Measurements from ENCODE around the gene BUD23.
A peak's percentile ranks its signal among the peaks of the same experiment; 100 is the strongest.
"Not testable (repeated sequence)": the region's sequence is repeated elsewhere in the genome, so short reads cannot be mapped to it uniquely, and the experiment has no call there.

The BUD23 gene

DNA sequence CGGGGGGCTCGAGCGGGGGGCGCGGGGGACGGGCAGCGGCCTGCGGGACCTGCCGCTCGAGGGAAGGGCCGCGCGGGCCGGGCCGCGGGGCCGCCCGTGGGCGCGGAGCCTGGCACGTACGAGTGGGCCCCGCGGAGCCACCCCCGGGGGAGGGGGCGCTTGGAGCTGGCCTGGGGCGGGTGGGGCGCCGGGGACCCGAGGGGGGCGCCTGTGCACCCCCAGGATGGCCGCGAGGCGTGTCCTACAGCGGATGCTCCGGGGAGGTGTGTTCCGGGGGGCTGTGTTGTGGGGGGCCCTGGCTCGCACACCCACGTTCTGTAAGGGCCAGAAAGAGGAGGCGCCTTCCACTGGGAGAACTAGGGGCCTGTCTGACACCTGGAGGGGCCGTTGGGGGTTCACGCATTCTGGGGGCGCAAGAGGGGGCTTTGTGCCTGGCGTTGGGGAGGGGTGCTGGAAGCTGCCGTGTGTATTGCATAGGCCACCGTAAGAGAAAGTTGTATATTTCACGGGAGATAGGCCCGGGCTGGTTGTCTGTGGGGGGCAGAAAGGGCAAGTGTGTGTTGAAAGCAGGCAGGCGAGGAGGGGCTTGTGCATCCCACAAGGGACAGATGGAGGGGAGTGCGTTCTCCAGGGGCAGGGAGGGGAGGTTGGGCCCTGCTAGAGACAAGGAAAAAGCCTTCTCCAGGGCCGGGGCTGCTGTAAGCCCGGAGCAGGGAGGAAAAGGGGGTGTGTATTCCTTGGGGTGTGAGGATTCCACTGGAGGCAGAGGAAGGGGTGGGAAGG lies 15.1 kb upstream of the BUD23 start:
- DNase-seq, result no peak

DNA sequence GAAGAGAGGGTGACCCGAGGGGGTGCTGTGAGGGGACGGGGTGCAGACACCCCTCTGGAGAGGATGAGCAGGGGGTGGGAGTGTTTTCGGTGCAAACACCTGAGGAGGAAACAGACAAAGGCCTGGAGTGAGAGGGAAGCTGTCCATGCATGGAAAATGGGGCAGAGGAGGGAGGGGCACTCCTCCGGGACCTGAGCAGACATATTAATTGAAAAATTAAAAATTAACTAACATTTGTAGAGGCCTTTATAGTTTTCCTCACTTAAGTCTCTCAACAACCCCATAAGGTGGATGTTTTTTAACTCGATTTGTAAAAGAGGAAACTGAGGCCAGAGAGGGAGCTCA lies 14.5 kb upstream of the BUD23 start:
- no peak for DNase-seq

DNA sequence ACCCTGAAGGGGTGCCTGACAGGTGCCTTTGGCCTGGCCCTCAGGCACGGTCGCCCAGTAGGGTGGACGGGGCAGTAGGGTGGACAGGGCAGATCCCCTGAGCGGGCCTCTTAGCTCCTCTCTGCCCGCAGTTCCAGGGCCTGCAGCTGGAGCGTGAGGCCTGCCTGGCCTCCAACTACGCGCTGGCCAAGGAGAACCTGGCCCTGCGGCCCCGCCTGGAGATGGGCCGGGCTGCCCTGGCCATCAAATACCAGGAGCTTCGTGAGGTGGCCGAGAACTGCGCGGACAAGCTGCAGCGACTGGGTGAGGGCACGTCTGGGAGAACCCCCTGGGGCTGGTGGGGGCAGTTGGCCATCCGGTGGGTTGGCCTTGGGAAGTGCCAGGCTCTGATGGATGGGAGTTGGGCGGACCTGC lies 14.1 kb upstream of the BUD23 start:
- no peak for DNase-seq

DNA sequence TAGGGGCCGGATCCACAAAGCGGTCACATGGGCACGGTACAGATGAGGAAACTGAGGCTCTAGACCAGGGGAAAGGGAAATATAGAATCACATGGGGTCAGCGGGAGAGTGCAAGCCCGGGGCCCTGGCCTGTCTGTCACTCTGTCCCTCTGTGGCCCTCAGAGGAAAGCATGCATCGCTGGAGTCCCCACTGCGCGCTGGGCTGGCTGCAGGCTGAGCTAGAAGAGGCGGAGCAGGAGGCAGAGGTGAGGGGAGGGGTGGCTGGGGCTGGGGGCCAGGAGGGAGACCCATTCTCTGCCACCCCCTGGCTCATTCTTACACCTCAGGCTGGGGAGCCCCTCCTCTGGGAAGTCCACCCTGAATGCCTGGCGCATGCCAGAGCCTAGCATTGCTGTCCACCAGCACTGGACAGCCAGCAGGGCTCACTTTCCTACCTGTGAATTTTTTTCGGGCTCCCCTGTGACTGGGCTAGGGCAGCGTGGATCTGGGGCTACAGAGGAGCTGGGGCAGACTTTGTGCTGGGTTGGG lies 13.5 kb upstream of the BUD23 start:
- DNase-seq, result no peak

DNA sequence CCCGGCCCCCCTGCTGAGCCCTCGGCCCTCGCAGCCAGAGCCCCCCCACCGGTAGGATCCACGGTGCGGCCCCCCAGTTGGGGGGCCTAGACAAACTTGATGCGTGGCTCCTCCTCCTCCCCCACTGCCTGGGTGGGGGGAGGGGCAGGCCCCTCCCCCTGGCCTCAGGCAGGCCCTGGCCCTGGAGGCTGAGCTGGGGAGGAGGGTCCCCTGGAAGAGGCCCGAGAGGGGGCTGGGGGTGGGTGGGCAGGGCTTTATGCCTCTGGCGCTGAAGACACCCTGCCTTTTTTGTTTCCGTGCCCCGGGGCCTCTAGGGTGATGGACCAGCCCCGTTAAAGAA lies 12.1 kb upstream of the BUD23 start:
- no peak for DNase-seq

DNA sequence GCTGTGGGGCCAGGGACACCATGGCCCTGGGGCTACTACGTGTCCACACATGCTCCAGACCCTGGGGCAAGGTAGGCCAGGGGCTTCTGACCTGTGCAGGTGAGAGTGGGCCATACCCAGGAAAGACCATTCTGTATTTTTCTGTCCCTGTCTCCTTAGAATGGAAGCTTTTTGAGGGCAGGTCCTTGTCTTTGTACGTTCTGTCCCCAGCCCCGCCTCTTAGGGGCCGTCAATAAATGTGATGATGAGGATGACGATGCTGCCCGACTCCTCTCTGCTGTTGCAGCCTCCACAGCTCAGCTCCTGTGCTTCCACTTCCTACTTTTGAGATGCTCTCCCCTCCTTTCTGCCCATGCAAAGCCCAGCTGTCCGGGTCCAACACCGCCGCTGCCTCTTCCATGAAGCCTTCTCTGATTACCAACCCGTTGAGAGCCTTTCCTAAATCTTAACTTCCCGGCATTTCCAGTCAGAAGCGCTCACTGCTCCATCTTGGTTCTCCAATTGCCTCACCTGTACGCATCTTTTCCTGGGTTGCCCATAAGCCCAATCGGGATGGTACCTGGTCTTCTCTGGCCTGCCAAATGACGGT lies 11.4 kb upstream of the BUD23 start:
- no peak for DNase-seq

DNA sequence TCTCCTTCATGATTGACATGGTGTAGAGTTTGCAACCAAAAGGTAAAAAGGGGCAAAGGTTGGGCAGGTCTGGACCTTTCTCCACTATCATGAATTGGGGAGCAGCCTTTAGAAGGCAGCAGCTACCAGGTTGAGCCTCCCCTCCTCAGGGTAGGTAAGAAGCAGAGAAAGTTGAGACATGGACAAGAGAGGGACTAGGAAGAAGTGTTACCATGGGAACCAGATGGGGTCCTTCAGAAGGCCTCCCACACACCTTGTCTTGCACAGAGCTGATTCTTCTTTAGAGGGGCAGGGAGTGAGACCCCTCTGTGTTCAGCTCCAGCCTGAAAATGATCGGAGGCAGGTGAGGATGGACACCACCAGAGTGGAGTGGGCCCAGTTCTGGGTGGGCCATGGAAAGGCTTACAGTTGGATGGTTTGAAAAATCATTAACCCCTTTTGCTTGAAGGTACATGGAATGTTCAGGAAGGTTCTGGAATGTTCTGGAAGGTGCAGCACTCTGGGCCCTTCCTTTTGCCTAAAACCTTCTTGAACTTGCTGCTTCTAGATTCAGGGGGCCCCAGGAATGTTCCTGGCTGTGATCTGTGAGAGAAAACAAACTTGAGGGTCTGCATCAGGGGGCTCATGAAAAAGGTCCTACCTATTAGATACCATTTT lies 8.8 kb upstream of the BUD23 start:
- no peak for DNase-seq

DNA sequence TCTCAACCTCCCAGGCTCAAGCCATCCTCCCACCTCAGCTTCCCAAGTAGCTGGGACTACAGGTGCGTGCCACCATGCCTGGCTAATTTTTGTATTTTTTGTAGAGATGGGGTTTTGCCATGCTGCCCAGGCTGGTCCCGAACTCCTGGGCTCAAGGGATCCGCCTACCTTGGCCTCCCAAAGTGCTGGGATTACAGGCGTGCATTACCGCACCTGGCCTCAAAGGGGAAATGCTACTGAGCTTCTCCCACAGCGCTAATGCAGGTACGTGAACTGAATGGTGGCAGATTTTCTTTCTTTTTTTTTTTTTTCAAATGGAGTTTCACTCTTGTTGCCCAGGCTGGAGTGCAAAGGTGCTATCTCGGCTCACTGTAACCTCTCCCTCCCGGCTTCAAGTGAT lies 7.3 kb upstream of the BUD23 start:
- DNase-seq, result not testable (repeated sequence)

DNA sequence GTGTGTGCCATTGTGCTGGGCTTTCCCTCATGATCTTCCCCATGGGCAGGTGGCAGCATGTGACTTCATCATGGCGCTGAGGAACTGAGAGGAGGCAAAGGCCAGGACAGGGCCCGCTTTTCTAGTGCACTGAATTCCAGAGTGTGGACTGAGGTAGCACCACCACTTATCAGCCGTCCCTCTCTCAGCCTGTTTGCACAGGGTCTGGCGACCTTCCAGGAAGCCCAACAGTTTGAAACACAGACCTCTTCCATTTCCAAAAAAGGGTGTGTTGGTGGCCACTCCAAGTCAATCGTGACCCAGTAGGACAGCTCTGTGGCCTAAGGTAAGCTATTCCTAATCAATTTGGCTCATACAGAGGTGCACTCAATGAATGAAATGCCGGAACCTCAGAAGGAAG lies 4.5 kb upstream of the BUD23 start:
- no peak for DNase-seq

DNA sequence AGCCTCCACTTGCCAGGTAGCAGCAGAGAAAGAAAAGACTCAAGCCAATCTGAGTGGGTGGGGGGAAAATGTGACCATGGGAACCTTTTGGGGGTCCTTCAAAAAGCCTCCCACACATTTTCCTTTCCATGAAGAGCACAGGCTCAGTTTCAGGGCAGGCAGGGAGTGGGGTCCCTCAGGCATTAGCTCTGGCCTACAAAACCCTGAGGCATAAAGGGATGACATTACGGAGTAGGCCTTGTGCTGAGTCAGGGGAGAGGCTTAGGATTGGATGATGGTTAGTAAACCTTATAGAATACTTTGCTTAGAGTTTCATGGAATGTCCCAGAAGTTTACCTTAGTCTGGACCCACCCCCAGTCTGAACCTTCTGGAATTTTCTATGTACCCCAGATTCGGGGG lies 3.7 kb upstream of the BUD23 start:
- DNase-seq, result no peak

DNA sequence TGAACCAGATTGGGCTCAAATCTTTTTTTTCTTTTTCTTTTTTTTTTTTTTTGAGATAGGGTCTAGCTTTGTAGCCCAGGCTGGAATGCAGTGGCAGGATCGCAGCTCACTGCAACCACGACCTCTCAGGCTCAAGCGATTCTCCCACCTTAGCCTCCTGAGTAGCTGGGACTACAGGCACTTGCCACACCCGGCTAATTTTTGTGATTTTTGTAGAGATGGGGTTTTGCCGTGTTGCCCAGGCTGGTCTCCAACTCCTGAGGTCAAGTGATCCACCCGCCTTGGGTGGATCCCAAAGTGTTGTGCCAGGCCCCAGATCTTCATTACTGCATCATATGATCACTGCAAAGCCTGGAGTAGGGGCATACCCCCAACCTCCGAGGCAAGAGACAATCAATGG lies 2.9 kb upstream of the BUD23 start:
- DNase-seq, result no peak

DNA sequence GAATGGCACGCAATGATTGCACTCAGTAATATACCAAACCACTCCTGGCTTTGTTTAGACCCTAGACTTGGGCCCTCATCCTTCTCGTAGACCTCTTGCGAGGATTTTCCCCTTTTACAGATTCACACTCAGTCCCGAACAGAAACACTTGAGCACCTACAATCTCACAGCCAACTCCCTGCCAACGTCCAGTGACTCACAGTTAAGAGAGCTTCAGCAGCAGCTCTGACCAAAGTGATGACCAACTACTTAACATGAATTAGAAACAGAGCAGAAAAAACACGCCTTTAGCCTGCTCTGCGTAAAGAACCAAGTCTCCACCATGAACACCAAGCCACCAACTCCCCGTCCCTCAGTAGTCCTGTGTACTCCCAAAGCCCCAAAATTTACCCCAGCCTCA lies 2.4 kb upstream of the BUD23 start:
- no peak for DNase-seq

DNA sequence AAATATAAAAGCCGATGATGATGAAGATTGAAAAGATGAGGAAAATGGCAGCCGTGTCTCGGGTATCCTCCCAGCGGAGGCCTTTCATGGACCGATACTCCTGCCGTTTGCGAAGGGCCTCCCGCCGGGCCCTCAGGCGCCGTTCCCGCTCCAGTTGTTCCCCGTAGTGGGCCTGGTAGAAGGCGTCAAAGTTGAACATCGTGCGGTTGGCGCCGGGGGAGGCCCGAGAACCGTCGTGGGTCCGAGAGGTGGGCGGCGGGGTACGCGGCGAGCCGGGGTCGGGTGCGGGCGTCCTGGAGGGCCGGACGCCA lies 697 bp upstream of the BUD23 start:
- DNase-seq, result peak; percentile 43

DNA sequence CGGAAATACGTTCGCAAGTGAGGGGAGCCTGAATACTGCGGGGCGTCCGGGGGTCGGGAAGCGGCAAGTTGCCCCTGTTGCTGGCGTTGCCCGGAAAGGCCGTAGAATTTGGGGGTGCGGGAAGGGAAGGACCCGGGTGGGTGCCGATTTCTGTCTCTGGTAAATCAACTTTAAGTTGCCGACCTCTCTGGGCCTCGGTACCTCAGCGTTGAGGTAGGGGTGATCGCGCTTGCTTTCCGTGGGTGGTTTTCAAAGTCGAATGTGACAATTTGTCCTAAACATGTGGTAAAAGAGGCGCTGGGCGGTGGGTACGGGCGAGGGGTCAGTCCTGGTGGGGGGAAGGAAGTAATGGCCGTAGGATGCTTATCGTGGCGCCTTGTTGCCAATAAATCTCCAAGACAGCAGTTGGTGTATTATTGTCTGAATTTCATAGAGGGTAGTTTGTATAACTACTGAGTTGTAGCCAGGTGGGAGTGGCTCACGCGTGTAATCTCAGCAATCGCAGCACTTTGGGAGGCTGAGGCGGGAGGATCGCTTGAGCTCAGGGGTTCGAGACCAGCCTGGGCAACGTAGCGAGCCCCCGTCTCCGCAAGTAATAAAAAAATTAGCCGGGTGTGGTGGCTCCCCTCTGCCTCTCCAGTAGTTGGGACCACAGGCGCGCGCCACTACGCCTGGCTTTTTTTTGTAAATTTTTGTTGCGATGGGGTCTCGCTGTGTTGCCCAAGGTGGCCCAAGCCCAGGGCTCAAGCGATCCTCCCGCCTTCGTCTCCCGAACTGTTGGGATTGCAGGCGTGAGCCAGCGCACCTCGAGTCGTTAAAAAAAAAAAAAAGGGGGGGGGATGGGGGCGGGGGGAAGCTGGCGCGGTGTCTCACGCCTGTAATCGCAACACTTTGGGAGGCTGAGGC lies 644 bp downstream of the BUD23 start:
- DNase-seq, result no peak

DNA sequence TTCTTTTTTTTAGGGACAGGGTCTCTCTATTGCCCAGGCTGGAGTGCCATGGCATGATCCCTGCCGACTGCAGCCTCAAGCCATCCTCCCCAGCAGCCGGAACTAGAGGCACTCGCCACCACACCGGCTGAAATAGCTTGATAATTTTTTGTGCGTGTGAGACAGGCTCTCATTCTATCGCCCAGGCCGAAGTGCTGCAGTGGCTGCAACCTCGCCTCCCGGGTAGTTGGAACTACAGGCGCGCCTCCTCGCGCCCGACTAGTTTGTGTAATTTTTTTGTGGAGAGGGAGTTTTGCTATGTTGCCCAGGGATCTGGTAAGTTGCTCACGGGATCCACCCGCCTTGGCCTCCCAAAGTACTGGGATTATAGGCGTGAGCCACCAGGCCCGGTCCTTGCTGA lies 1.9 kb downstream of the BUD23 start:
- DNase-seq, result no peak

DNA sequence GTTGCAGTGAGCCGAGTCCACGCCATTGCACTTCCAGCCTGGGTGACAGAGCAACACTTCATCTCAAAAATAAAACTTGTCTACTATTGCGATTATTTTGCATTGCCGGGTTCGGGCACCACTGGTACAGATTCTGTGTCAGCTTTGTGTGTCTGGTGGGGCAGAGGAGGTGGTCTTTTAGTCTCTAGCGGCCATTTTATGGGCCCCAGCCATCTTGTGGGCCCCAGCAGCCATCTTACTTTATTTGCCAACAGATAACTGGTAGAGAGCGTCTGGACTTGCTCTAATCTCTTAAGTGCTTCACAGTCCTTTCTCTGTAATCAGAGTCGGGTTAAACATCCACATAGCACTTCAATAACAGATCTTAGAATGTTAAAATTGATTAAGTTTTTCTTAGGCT lies 4.9 kb downstream of the BUD23 start:
- no peak for DNase-seq

DNA sequence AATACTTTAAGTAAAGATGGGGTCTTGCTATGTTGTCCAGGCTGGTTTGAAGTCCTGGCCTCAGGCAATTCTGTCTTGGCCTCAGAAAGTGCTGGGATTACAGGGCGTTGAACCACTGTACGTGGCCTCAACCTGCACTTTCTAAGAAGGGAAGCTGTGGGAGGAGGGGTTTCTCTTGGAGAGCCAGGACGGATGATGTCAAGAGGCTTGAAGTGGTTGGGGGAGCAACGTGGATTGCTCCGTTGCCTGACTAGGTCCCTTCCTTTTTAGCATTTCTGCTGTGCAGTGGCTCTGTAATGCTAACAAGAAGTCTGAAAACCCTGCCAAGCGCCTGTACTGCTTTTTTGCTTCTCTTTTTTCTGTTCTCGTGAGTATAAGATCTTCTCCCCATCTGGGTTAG lies 7.2 kb downstream of the BUD23 start:
- no peak for DNase-seq

DNA sequence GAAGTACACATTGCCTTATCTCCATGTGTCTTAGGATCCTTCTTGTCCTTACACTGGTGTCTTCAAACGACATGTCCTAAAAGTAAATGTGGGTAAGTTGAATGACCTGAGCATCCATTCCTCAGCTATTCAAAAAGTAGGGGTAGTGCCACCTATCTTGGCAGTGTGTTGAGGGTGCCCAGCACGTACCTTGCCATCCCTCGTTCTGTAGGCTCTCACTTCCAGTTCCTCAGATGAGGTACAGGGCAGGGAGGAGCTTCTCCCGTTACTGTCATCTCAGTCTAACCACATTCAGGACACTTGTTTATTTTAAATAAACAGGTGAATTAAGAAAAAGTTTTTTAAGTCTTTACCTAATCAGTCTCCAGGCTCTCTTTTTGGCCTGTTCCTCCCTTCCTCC lies 13.0 kb downstream of the BUD23 start:
- DNase-seq, result no peak

DNA sequence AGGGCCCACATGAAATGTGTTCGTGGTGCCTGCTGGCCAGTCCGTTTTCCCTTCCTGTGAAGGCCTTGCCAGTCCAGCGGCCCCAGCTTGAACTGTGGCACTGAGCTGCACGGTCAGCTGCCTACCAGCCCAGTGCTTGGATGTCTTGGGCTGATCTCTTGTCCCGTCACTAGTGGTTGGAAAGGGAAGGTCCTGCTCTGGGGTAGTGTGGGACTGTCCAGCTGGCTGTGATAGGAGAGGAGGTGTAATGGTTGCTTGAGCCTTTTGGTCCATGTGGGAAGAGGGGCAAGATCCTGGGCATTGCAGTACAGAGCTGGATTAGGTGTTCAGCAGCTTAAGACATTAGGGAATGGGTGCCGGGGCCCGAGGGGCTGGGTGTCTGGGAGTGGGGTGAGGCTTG lies 15.0 kb downstream of the BUD23 start:
- no peak for DNase-seq

DNA sequence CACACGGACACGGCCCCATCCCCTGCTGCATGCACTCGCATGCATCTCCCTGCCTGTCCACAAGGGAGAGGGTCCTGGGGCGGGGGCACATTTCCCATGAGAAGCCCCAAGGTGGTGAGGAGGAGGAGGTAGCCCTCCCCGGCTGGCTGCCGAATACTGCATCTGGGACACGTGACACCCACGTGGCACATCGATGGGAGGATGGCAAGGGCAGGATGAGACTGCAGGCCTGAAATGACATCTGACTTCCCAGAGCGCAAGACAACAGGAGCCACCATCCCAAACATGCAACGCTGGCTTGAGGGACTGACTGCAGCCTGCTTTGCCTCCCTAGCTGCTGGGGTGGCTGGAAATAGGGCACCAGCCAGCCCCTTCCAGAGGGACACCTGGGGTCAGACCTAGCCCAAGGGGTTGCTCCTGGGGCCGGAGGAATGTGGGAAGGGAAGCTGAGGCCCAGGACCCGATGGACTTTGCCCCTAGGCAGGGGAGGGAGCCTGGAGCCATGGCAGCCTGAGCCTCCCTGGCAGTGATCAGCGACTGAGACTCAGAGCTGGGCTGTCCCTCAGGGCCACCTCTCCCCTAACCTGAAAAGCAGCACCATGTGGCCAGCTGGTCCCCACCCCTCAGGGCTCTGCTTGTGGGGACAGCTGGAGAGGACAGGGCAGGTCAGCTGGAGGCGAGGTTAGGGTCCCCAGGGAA lies 16.1 kb downstream of the BUD23 start:
- no peak for DNase-seq

DNA sequence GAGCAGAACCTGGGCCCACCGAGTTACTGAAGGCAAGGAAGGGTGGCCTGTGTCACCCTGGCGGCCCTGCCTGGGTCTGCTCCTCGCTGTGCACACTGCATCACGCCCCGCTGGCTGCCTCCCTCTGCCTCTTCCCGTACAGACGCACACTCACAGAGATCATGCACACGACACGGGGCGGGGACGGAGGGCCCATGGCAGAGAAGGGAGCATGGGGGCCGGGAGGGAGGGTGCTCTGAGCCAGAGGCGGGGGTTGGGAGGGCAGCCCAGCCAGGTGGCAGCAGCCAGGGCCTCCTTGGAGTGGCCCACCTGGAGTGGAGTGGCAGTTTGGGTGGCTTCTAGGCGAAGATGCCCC lies 16.6 kb downstream of the BUD23 start:
- DNase-seq, result no peak

DNA sequence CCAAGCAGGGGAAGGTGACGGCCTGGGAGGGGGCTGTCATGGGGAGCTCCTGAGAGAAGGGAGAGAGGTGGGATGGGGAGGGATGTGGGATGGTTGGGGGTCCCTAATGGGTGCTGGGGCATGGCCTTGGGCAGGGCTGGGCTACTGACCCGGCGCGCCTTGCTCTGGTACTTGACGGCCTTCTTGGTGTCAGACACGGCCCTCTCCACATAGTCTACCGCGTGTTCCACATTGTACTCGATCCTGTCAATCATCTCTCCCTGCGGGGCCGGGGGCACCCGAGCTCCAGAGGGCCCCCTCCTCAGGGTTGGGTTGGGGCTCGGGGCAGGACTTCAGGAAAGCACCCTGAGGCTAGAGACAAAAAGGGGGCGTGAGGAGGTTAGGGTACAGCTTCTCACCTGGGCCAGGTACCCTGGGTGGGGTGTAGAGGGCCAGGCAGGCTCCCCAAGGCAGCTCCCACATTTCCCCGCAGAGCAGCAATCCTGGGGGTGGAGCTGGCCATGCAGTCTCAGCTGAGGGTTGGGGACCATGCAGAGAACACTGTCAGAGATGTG lies 17.3 kb downstream of the BUD23 start:
- no peak for DNase-seq

Data from stimulated activated CD8-positive, alpha-beta memory T cell treated with anti-CD3 and anti-CD28 coated beads, Interleukin-4, amount 100 ng/mL, for 48 hours (primary cell).